Measurements from ENCODE around the gene LRRFIP1. TPM values are rescaled to one million over a fixed set of nuclear protein-coding genes. Genes with fewer than 3 reads are reported as not detected.

LRRFIP1 gene
- total RNA-seq, 2 donors from 2014 or later = 175 to 225 TPM

DNA sequence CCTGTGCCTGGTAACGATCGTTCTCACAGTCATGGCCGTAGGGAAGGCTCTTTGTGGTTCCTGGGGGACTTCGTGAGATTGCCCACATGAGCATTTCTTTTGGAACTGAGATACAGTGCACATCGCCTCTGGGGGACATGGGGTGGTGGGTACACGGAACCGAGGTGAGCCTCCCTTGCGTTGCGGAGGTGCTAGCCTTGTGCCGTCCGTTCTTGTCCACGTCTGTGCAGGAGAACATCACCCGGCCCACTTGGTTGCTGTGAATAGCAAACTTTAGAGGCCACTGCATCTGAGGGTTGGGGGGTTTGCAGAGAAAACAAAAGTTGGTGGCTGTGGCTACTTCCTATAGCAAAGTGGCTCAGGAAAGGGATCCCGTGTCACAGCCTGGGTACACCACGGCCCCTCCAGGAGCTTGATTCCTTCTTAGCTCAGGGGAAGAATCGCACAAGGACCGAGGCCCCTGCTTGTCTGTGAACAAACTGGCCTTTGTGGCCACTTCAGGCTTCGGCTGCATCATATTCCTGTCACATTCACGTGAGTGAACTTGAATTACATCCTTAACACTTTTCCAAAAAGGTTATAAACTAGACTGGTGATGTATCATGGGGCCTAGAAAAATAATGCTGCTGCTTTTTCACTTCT is 72.6 kb downstream of the LRRFIP1 start:
- no peaks in the 10 kb centered on the region for H3K27me3 Mint-ChIP-seq
- DNase-seq (no peak), ATAC-seq (no peak)
- peak overlapping the region; percentile 90 for H3K4me3 Mint-ChIP-seq
- H3K27ac Mint-ChIP-seq = peak overlapping the region; percentile 99
- peaks cover 83% of the 10 kb centered on the region for H3K4me1 Mint-ChIP-seq
- H3K9me3 ChIP-seq (ENCODE audit: control insufficient read depth, low read length, poor library complexity, severe bottlenecking) = no peaks in the 10 kb centered on the region
- H3K36me3 Mint-ChIP-seq (ENCODE audit: low read depth) = peaks cover 2% of the 10 kb centered on the region

DNA sequence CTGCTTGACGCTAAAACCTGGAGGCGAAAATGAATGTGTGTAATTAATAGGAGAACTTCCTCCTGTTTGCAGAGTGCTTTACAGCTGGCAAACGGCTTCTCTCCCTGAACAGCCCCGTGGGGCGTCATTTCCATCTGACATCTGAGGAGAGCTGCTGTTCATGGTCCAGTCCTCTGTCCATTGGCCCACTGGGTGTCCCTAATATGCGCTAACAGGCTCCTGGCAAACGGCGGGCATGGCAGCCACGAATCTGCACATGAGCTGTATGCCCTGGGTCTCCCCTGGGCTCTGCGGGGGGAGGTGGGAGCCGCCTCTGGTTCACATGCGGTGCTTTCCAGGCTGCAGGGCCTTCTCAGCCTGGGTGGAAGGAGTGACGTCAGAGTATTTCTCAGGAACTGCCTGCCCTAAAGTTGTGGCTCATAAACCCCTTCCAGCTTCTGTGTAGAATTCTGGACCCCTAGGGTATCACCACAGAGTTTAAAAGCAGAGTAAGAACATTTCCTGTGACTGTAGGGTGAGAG is 73.2 kb downstream of the LRRFIP1 start:
- H3K9me3 ChIP-seq (ENCODE audit: control insufficient read depth, low read length, poor library complexity, severe bottlenecking) = no peaks in the 10 kb centered on the region
- ATAC-seq = peak; percentile 81
- peak overlapping the region; percentile 99 for H3K27ac Mint-ChIP-seq
- peak; percentile 59 to 69 (median 67) for DNase-seq
- H3K4me1 Mint-ChIP-seq = peaks cover 78% of the 10 kb centered on the region
- H3K36me3 Mint-ChIP-seq (ENCODE audit: low read depth) = peaks cover 2% of the 10 kb centered on the region
- no peaks in the 10 kb centered on the region for H3K27me3 Mint-ChIP-seq
- peak overlapping the region; percentile 90 for H3K4me3 Mint-ChIP-seq

DNA sequence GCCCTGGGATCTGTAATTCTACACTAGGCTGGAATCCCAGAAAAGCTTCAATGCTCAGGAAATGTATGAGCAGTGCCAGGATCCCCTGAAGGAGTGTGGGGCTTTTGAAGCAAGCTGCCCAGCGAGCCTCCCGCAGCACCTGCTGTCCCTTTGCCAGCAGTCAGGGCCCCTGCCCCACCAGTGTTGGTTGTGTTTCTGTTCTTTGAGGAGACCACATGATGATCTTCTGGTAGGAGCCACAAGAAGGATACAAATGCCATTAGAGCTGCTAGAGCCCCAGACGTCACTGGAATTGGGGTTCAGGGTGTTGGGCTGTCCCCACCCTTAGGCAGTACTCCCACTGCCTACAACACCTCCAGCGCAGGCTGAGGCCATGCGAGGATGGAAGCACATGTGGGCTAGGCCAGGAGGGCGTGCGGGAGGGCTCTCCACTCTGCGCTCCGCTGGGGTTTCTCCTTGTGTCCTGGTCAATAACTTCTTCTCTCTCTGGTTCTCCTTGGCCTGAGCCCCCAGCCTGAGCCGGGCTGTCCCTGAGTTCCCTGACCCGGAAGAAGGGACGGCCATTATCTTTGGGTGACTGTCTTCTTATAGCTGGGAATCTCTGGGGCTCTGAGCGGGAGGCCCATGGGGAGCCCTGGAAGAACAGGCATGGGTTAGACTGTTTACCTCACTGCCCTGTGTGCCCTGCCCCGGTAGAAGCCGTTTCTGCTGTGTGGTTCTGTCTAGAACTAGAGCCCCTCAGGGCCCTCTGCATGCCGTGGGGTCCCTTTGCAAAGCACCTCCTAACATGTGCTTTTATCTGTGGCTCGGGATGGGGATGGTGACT is 73.9 kb downstream of the LRRFIP1 start:
- no peaks in the 10 kb centered on the region for H3K9me3 ChIP-seq (ENCODE audit: control insufficient read depth, low read length, poor library complexity, severe bottlenecking)
- H3K36me3 Mint-ChIP-seq (ENCODE audit: low read depth) = peaks cover 2% of the 10 kb centered on the region
- ATAC-seq (peak; percentile 7), DNase-seq (no peak)
- peak overlapping the region; percentile 90 for H3K4me3 Mint-ChIP-seq
- H3K27ac Mint-ChIP-seq = peak overlapping the region; percentile 99
- H3K4me1 Mint-ChIP-seq = peaks cover 76% of the 10 kb centered on the region
- no peaks in the 10 kb centered on the region for H3K27me3 Mint-ChIP-seq

DNA sequence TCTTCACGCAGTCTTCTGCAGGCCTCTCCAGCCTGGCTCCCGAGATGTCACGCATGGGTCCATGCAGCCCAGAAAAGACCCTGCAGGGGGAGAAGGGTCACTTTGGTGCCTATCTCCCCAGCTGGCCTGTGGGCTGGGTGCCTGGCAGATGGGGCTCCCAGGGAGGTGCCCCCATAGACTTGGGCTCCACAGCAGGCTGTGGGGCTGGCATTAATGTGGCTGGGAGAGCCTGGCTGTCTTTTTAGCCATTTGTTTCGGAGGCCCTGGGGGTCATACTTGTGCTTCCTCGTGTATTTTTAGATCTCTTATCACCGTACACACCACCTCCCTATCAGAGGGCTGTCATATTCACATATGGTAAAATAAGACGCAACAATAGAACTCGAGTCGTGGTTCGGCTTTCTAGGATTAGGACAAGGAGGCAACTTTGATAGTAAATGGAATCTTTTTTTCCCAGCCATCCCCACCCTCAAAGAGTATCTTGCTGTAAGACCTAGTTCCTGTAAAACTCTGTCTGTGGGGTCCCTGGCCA is 74.5 kb downstream of the LRRFIP1 start:
- H3K36me3 Mint-ChIP-seq (ENCODE audit: low read depth) = peaks cover 2% of the 10 kb centered on the region
- H3K4me1 Mint-ChIP-seq = peaks cover 80% of the 10 kb centered on the region
- H3K4me3 Mint-ChIP-seq = peak overlapping the region; percentile 90
- ATAC-seq = no peak
- H3K27me3 Mint-ChIP-seq = no peaks in the 10 kb centered on the region
- H3K9me3 ChIP-seq (ENCODE audit: control insufficient read depth, low read length, poor library complexity, severe bottlenecking) = no peaks in the 10 kb centered on the region
- DNase-seq = no peak
- H3K27ac Mint-ChIP-seq = peak overlapping the region; percentile 99

GRCh38 chr2:237702441-237703391 is 75.3 kb downstream of the LRRFIP1 start:
- Mint-ChIP-seq H3K4me1 (peaks cover 80% of the 10 kb centered on the region), H3K27ac (peak overlapping the region; percentile 99), H3K27me3 (no peaks in the 10 kb centered on the region), H3K4me3 (peak overlapping the region; percentile 90), H3K36me3 (ENCODE audit: low read depth) (peaks cover 2% of the 10 kb centered on the region)
- DNase-seq (no peak), ATAC-seq (peak; percentile 25)
- H3K9me3 ChIP-seq (ENCODE audit: control insufficient read depth, low read length, poor library complexity, severe bottlenecking) = no peaks in the 10 kb centered on the region

DNA sequence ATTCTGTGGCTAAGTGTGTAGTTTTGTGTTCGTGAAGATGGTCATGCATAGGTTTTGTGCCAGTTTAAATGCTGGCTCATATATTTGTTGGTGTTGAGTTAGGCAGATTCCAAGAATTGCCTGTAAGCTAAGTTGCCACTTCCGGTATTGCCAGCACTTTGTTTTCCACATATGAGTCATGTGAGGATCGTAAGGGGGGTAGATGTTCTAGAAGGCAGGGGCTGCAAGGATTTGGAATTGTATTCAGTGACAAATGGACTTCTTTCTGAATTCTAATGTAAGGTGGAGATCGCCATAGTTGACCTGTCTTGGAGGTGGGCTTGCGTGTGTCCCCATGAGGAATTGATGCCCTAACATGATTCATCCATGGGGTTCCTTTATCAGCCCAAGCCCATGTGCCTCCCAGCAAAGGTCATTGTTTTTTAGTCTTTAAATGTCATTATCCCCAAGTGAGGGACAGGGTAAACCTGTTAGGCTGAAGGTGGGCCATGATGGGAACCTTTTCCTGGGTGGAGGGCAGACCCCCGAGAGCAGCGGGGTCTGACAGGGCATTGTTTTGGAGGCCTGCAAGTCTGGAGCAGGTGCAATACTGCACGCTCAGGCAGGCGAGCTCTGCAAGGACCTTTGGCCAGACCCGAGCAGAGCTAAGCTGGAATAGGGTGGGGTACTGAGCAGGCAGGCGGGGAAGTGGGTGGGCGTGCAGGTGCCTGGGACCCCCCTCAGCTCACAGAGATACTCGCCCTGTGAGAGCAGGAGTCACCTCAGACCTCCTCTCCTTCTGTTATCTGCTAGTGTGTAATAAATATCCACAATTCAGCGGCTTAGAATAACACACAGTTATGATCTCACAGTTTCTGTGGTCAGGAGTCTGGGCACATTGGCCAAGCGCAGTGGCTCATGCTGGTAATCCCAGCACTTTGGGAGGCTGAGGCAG is 77.4 kb downstream of the LRRFIP1 start:
- peaks cover 2% of the 10 kb centered on the region for H3K36me3 Mint-ChIP-seq (ENCODE audit: low read depth)
- H3K27ac Mint-ChIP-seq = peak overlapping the region; percentile 99
- H3K4me3 Mint-ChIP-seq = peak overlapping the region; percentile 90
- no peaks in the 10 kb centered on the region for H3K27me3 Mint-ChIP-seq
- ATAC-seq (no peak), DNase-seq (no peak)
- H3K4me1 Mint-ChIP-seq = peaks cover 70% of the 10 kb centered on the region
- H3K9me3 ChIP-seq (ENCODE audit: control insufficient read depth, low read length, poor library complexity, severe bottlenecking) = no peaks in the 10 kb centered on the region

DNA sequence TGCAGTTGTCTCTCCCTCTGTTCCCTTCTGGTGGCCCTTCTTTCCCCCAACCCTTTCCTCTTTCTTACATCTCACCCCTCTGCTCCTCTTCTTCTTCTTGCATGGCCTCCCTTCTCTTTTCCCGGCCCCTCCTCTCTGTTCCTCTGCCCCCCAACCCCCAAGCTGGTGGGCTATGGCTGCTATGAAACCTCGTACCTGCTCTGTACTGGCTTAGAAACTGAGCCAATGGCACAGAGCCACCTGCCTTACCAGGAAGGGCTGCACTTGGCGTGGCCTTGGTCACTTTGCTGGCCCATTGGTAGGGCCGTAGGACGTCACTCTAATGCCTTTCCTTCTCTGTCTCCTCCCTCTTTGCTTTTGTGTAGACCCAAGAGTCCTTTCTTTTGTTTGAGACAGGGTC is 78.9 kb downstream of the LRRFIP1 start:
- H3K27me3 Mint-ChIP-seq = no peaks in the 10 kb centered on the region
- H3K4me3 Mint-ChIP-seq = no peak overlapping the region
- DNase-seq = no peak
- H3K9me3 ChIP-seq (ENCODE audit: control insufficient read depth, low read length, poor library complexity, severe bottlenecking) = no peaks in the 10 kb centered on the region
- ATAC-seq = no peak
- H3K4me1 Mint-ChIP-seq = peaks cover 61% of the 10 kb centered on the region
- peaks cover 2% of the 10 kb centered on the region for H3K36me3 Mint-ChIP-seq (ENCODE audit: low read depth)
- peak overlapping the region; percentile 99 for H3K27ac Mint-ChIP-seq

DNA sequence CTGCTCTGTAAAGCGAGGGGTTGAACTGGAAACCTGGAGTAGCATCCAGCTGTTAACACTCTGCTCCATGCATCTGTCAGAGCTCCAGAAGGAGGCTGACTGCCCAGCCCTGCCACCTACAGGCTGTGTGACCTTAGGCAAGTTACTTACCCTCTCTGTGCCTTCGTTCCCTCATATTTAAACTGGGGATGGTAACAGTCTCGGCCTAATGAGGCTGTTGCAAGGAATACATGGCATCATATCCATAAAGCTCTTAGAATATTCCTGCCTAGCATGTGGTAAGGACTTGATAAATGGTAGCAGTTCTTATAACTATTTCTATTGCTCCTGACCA is 80.6 kb downstream of the LRRFIP1 start:
- Mint-ChIP-seq H3K27me3 (no peaks in the 10 kb centered on the region), H3K4me3 (no peak overlapping the region), H3K36me3 (ENCODE audit: low read depth) (peaks cover 2% of the 10 kb centered on the region), H3K27ac (peak overlapping the region; percentile 21), H3K4me1 (peaks cover 58% of the 10 kb centered on the region)
- ATAC-seq (no peak), DNase-seq (no peak)
- H3K9me3 ChIP-seq (ENCODE audit: control insufficient read depth, low read length, poor library complexity, severe bottlenecking) = no peaks in the 10 kb centered on the region

GRCh38 chr2:237708491-237708890 is 81.1 kb downstream of the LRRFIP1 start:
- Mint-ChIP-seq H3K27ac (peak overlapping the region; percentile 21), H3K36me3 (ENCODE audit: low read depth) (peaks cover 2% of the 10 kb centered on the region)

DNA sequence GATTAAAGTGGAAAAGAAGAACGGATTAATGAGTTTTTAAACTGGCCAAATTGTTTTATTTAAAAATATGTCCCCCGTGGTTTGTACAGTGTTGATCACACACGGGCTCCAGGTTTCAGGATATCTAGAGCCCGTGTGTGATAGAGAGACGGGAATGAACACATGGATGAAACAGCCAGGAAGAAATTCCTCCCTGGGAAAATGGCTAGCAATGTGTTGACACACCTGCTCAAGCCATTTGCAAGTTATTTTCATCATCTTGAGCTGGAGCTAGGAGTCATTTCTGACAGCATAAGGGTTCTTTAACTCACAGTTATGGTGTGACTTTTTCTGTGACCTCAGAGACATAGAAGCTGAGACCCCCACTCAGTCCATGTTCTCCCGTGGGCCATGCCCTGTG is 81.6 kb downstream of the LRRFIP1 start:
- H3K9me3 ChIP-seq (ENCODE audit: control insufficient read depth, low read length, poor library complexity, severe bottlenecking) = no peaks in the 10 kb centered on the region
- Mint-ChIP-seq H3K27ac (peak overlapping the region; percentile 21), H3K27me3 (no peaks in the 10 kb centered on the region), H3K4me1 (peaks cover 56% of the 10 kb centered on the region), H3K36me3 (ENCODE audit: low read depth) (peaks cover 2% of the 10 kb centered on the region), H3K4me3 (no peak overlapping the region)
- ATAC-seq (no peak), DNase-seq (no peak)

More at GRCh38 chr2:237708491-237708890, 81.1 kb downstream of the LRRFIP1 start:
- Mint-ChIP-seq H3K4me1 (peaks cover 58% of the 10 kb centered on the region), H3K27me3 (no peaks in the 10 kb centered on the region), H3K4me3 (no peak overlapping the region)
- no peak for ATAC-seq
- no peak for DNase-seq
- H3K9me3 ChIP-seq (ENCODE audit: control insufficient read depth, low read length, poor library complexity, severe bottlenecking) = no peaks in the 10 kb centered on the region

- Mint-ChIP-seq H3K36me3 (ENCODE audit: low read depth) (no peaks in the 10 kb centered on the region), H3K4me3 (no peak overlapping the region), H3K27me3 (no peaks in the 10 kb centered on the region), H3K4me1 (peaks cover 57% of the 10 kb centered on the region), H3K27ac (no peak overlapping the region)
- DNase-seq (no peak), ATAC-seq (no peak)
- H3K9me3 ChIP-seq (ENCODE audit: control insufficient read depth, low read length, poor library complexity, severe bottlenecking) = no peaks in the 10 kb centered on the region
Measured at GRCh38 chr2:237711458-237712150, 84.2 kb downstream of the LRRFIP1 start.

All from T-helper 17 cell (primary cell).